ENCODE measurements around the gene EYS.

DNA sequence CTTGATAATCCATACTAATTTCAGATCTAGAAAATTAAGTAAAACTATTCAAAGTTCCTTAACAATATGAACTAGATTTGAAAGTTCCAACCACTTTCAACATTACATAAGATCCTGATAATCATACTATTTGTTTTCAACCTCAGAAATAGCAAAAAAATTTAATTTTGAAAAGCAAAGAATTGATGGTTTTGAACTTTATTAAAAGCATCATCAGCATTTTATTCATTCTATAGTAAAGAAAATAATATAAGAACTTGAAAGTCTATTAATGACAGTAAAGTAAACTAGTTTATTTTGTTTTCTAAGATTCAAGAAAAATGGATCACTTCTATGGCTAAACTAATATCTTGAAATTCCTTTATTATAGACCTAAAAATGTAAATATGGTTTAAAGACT is 26.8 kb downstream of the EYS start:
- no peak for TF ChIP-seq POLR2A (IDR thresholded peaks at IDR 0.05; ENCODE audit: control extremely low read depth in 1 of 2, low read depth in 2 of 2, low read length in 2 of 2)
- no peak for TF ChIP-seq CTCF (IDR thresholded peaks at IDR 0.05; ENCODE audit: control extremely low read depth in 1 of 3, insufficient read depth in 1 of 3, low read depth in 1 of 3, low read length in 3 of 3)
- no peak for TF ChIP-seq EZH2 (IDR thresholded peaks at IDR 0.05; ENCODE audit: low read depth, low read length, severe bottlenecking)
- TF ChIP-seq RAD21 (IDR thresholded peaks at IDR 0.05 in 1 of 2, conservative IDR thresholded peaks at IDR 0.05 in 1 of 2; ENCODE audit: low read depth in 2 of 2, low read length in 2 of 2) = no peak

Measured in H1 (cell line).